ENCODE results near the gene PRRT4.

Gene PRRT4

GRCh38 chr7:128365432-128365831 lies 3.9 kb upstream of the PRRT4 start:
- H3K4me1 Mint-ChIP-seq: peaks cover 20% of the 10 kb centered on the region
- no peak overlapping the region for H3K4me3 Mint-ChIP-seq
- H3K27me3 Mint-ChIP-seq: peaks cover 75% of the 10 kb centered on the region
- H3K27ac Mint-ChIP-seq: no peak overlapping the region
- H3K9me3 Mint-ChIP-seq: no peaks in the 10 kb centered on the region
- no peaks in the 10 kb centered on the region for H3K36me3 Mint-ChIP-seq
- ATAC-seq: no peak

- no peaks in the 10 kb centered on the region for H3K36me3 Mint-ChIP-seq
- no peak for ATAC-seq
- H3K27me3 Mint-ChIP-seq: peaks cover 81% of the 10 kb centered on the region
- no peaks in the 10 kb centered on the region for H3K9me3 Mint-ChIP-seq
- H3K4me3 Mint-ChIP-seq: no peak overlapping the region
- no peak overlapping the region for H3K27ac Mint-ChIP-seq
- peaks cover 20% of the 10 kb centered on the region for H3K4me1 Mint-ChIP-seq
Measured at GRCh38 chr7:128364166-128364870, 2.8 kb upstream of the PRRT4 start.

- no peak for ATAC-seq
- Mint-ChIP-seq H3K27ac (no peak overlapping the region), H3K27me3 (peaks cover 91% of the 10 kb centered on the region), H3K4me3 (no peak overlapping the region), H3K36me3 (no peaks in the 10 kb centered on the region), H3K4me1 (peaks cover 20% of the 10 kb centered on the region), H3K9me3 (no peaks in the 10 kb centered on the region)
Measured at GRCh38 chr7:128363261-128363721, 1.8 kb upstream of the PRRT4 start.

- Mint-ChIP-seq H3K27ac (no peak overlapping the region), H3K27me3 (peaks cover 91% of the 10 kb centered on the region), H3K4me3 (no peak overlapping the region), H3K9me3 (no peaks in the 10 kb centered on the region), H3K4me1 (peaks cover 20% of the 10 kb centered on the region), H3K36me3 (no peaks in the 10 kb centered on the region)
- ATAC-seq: no peak
Measured at GRCh38 chr7:128362670-128363069, 1.2 kb upstream of the PRRT4 start.

- Mint-ChIP-seq H3K36me3 (no peaks in the 10 kb centered on the region), H3K27me3 (peaks cover 70% of the 10 kb centered on the region)
- no peak for ATAC-seq
Measured at GRCh38 chr7:128360359-128360678, 1.2 kb downstream of the PRRT4 start.

GRCh38 chr7:128359939-128360338 lies 1.6 kb downstream of the PRRT4 start:
- Mint-ChIP-seq H3K36me3 (no peaks in the 10 kb centered on the region), H3K4me1 (peaks cover 20% of the 10 kb centered on the region), H3K9me3 (no peaks in the 10 kb centered on the region), H3K4me3 (no peak overlapping the region), H3K27me3 (peaks cover 66% of the 10 kb centered on the region), H3K27ac (no peak overlapping the region)
- ATAC-seq: no peak

More at GRCh38 chr7:128360359-128360678, 1.2 kb downstream of the PRRT4 start:
- H3K4me3 Mint-ChIP-seq: no peak overlapping the region
- no peaks in the 10 kb centered on the region for H3K9me3 Mint-ChIP-seq
- no peak overlapping the region for H3K27ac Mint-ChIP-seq
- H3K4me1 Mint-ChIP-seq: peaks cover 20% of the 10 kb centered on the region

GRCh38 chr7:128359336-128359735 lies 2.2 kb downstream of the PRRT4 start:
- H3K27ac Mint-ChIP-seq: no peak overlapping the region
- no peaks in the 10 kb centered on the region for H3K36me3 Mint-ChIP-seq
- H3K4me3 Mint-ChIP-seq: no peak overlapping the region
- ATAC-seq: no peak
- H3K4me1 Mint-ChIP-seq: peaks cover 20% of the 10 kb centered on the region
- H3K27me3 Mint-ChIP-seq: peaks cover 63% of the 10 kb centered on the region
- no peaks in the 10 kb centered on the region for H3K9me3 Mint-ChIP-seq

- no peak for ATAC-seq
- Mint-ChIP-seq H3K27me3 (peaks cover 64% of the 10 kb centered on the region), H3K36me3 (no peaks in the 10 kb centered on the region), H3K9me3 (no peaks in the 10 kb centered on the region), H3K4me1 (peaks cover 20% of the 10 kb centered on the region), H3K4me3 (no peak overlapping the region), H3K27ac (no peak overlapping the region)
Measured at GRCh38 chr7:128358233-128358632, 3.3 kb downstream of the PRRT4 start.

- H3K36me3 Mint-ChIP-seq: no peaks in the 10 kb centered on the region
- H3K27me3 Mint-ChIP-seq: peaks cover 63% of the 10 kb centered on the region
- H3K4me1 Mint-ChIP-seq: peaks cover 16% of the 10 kb centered on the region
- ATAC-seq: no peak
- H3K9me3 Mint-ChIP-seq: no peaks in the 10 kb centered on the region
- H3K4me3 Mint-ChIP-seq: no peak overlapping the region
- no peak overlapping the region for H3K27ac Mint-ChIP-seq
Measured at GRCh38 chr7:128357217-128357613, 4.3 kb downstream of the PRRT4 start.

- no peak for ATAC-seq
- H3K4me1 Mint-ChIP-seq: peaks cover 11% of the 10 kb centered on the region
Measured at GRCh38 chr7:128356546-128357216, 4.8 kb downstream of the PRRT4 start.

GRCh38 chr7:128353610-128354009 lies 7.9 kb downstream of the PRRT4 start:
- Mint-ChIP-seq H3K4me1 (no peaks in the 10 kb centered on the region), H3K4me3 (no peak overlapping the region), H3K27ac (no peak overlapping the region), H3K27me3 (peaks cover 45% of the 10 kb centered on the region), H3K9me3 (no peaks in the 10 kb centered on the region), H3K36me3 (no peaks in the 10 kb centered on the region)
- no peak for ATAC-seq

More at GRCh38 chr7:128356546-128357216, 4.8 kb downstream of the PRRT4 start:
- no peak overlapping the region for H3K27ac Mint-ChIP-seq
- H3K4me3 Mint-ChIP-seq: no peak overlapping the region
- no peaks in the 10 kb centered on the region for H3K36me3 Mint-ChIP-seq
- H3K9me3 Mint-ChIP-seq: no peaks in the 10 kb centered on the region
- H3K27me3 Mint-ChIP-seq: peaks cover 58% of the 10 kb centered on the region

- Mint-ChIP-seq H3K9me3 (no peaks in the 10 kb centered on the region), H3K36me3 (no peaks in the 10 kb centered on the region), H3K27me3 (peaks cover 46% of the 10 kb centered on the region), H3K4me1 (no peaks in the 10 kb centered on the region), H3K4me3 (no peak overlapping the region), H3K27ac (no peak overlapping the region)
- ATAC-seq: no peak
Measured at GRCh38 chr7:128353189-128353588, 8.3 kb downstream of the PRRT4 start.

- Mint-ChIP-seq H3K27me3 (peaks cover 46% of the 10 kb centered on the region), H3K27ac (no peak overlapping the region), H3K4me3 (peak overlapping the region; percentile 59), H3K9me3 (no peaks in the 10 kb centered on the region), H3K36me3 (no peaks in the 10 kb centered on the region), H3K4me1 (no peaks in the 10 kb centered on the region)
- ATAC-seq: no peak
Measured at GRCh38 chr7:128352636-128353035, 8.9 kb downstream of the PRRT4 start.

GRCh38 chr7:128352153-128352537 lies 9.3 kb downstream of the PRRT4 start:
- H3K4me3 Mint-ChIP-seq: no peak overlapping the region
- no peak overlapping the region for H3K27ac Mint-ChIP-seq
- peak; percentile 18 for ATAC-seq
- peaks cover 46% of the 10 kb centered on the region for H3K27me3 Mint-ChIP-seq
- no peaks in the 10 kb centered on the region for H3K36me3 Mint-ChIP-seq
- H3K9me3 Mint-ChIP-seq: no peaks in the 10 kb centered on the region
- H3K4me1 Mint-ChIP-seq: no peaks in the 10 kb centered on the region

GRCh38 chr7:128351296-128352152 lies 10.0 kb downstream of the PRRT4 start:
- Mint-ChIP-seq H3K4me1 (no peaks in the 10 kb centered on the region), H3K27me3 (peaks cover 46% of the 10 kb centered on the region), H3K9me3 (no peaks in the 10 kb centered on the region), H3K36me3 (no peaks in the 10 kb centered on the region), H3K27ac (no peak overlapping the region), H3K4me3 (no peak overlapping the region)
- ATAC-seq: peak; percentile 39
